GM18861 (cell line): Measurements from ENCODE around the gene ARID5A.
"Not testable (repeated sequence)": the region's sequence is repeated elsewhere in the genome, so short reads cannot be mapped to it uniquely, and the experiment has no call there.

Experiments used
- ATAC-seq: cut with Tn5 transposase; IDR thresholded peaks from one replicate; pipeline ENCODE4 v1.9.1; 2021; ENCODE audit not compliant: unreplicated experiment

ARID5A gene

DNA sequence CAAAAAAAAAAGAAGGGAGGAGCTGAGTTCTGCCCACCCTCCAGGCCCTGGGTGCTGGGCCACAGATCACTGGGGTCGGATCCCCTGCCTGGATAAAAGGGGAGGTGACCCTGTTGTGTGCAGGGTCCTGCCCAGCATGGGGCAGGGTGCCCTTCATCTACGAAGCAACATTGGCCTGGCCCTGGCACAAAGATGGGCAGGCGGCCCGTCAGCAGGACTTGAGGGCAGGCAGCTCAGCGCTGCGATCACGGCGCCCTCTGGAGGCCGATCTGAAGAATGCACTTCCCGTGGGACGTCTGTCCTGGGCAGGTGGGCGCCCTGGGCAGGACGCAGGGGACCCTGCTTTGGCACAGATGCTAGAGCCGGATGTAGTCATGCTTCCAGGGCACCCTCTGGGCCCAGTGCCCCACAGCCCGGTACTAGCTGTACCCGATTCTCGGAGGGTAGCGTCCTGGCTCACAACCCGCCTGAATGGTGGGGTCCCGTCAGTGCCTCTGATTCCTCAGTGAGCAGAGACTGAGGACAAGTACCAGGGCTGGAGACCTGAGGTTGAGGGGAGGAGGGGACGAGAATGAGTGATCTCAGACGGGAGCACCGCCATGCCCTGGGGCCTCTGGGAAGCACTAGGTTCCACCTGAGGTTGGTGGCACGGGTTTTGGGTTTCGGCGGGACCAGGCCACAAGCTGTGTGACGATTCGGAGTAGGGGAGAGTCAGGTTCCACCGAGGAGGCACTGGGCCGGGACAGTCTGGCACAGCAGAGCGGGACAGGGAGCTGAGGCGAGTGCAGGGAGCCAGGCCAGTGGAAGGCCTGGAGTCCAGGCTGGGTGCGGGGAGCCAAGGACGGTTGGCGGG is 18.0 kb downstream of the ARID5A start:
- ATAC-seq = peak; percentile 43

DNA sequence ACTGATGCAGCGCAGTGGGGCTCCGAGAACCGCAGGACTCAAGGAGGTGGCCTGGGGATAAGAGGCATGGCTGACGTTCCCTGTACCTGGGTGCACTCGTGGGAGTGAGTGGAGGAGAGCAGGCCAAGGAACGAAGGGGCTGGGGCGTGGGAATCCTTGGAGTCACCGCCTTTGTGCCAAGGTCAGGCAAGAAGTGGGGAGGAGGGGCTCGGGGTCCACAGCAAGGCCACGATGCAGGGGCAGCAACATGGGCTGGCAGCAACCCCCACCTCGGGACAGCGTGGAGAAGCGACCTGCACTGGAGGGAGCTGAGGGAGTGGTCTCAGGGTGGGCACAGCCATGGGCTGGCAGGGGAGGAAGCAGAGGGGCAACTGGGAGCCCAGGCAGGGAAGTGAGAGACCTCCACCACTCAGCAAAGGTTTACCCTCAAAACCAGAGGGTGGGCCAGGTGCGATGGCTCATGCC is 18.6 kb downstream of the ARID5A start:
- ATAC-seq = no peak

DNA sequence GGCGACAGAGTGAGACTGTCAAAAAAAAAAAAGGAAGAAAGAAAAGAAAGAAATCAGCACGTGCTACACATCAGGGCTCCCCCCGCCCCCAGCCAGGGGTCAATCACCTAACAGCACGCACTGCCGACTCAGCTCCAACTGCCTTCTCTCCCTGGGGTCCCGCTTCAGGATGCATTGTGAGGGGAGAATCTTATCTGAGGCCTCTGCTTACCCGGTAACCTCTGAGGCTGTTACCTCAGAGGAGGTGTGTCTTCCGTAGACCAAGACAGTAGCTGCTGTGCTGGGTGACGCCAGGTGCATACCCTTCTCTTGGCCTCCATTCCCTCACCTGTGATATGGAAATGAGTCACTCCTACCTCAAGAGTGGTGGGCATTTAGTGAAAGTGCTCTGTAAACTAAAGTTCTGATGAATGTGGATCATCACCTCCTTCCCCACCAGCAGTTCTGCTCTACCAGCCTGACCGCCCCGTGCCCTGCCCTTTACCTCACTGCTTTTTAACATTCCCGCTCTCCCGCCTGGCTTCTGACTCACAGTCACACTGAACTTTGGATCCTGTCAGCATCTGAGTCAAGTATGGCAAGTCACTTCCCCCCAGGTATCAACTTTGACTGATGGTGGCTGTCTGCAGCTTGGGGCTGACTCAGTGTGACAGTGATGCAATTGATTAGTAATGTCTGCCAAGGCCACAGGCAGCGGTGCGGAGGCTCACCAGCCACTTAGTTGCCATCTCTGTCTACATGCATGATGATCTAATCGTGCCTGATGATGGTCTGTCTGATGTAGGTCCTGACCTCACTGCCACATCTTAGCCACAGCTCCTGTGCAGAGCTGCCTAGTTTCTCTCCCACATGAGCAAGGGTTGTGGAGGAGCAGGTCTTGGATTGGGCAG is 20.1 kb downstream of the ARID5A start:
- no peak for ATAC-seq

DNA sequence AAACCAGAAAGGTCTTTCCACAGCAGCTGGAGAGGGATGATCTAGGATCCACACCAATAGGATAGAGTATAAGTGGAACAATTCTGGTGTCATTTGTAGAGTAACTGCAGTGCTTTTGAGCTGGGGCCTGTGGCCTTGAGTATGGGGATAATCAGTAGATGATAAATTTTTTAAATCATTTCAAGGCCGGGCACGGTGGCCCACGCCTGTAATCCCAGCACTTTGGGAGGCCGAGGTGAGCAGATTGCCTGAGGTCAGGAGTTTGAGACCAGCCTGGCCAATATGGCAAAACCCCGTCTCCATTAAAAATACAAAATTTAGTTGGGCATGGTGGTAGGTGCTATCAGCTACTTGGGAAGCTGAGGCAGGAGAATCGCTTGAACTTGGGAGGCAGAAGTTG is 20.9 kb downstream of the ARID5A start:
- not testable (repeated sequence) for ATAC-seq

DNA sequence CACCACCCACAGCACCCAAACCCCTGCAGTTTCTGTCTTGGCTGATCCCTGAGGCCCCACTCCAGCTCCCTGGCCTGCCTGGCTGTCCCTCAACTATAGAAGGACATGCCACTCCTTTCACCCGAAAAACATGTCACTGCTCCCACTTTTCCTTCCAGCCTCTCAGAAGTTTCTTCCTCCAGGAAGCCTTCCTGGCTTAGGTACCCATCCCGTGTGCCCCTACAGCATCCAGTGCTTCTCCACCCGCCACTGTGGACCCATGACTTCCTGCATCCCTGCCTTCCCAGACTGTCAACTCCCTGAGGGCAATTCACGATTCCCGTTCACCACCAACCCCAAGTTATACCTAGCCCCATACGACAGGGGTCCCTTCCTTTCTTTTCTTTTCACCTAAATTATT is 21.5 kb downstream of the ARID5A start:
- ATAC-seq = no peak

DNA sequence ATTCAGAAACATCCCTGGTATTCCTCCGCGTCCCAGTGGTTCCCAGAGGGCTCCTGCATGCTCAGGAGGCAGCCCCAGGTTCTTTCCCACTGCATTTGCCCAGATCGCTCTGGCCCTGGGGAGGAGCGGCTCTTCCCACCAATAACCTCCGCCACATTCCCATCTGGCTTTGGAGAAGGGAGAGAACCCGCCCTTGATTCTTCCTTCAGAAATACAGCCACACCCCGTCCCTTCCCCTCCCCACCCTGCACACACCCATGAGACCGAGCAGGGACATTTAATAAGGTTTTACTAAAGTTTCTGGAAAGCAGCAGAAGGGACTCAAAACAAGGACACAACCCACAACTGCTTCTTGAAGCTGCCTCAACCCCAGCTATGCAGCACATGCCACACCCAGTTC is 21.9 kb downstream of the ARID5A start:
- no peak for ATAC-seq

DNA sequence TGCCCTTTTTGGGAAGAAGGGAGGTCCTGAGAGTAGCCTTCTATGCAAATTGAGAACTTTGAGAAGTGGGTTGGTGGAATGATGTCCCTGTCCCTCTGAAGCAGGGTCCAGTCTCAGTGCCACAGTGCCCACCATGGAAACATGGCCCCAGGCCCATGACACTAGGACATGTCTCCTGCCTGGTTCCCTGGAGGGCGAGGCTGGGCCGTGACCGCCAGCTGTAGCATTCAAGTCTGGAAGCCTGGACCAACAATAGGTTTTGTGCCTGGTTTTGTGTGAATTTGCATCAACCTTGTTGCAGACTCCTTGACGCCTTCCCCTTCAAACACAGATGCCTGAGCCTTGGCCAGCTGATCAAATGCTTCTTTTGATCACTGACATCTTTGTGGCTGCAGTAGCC is 27.5 kb downstream of the ARID5A start:
- no peak for ATAC-seq

DNA sequence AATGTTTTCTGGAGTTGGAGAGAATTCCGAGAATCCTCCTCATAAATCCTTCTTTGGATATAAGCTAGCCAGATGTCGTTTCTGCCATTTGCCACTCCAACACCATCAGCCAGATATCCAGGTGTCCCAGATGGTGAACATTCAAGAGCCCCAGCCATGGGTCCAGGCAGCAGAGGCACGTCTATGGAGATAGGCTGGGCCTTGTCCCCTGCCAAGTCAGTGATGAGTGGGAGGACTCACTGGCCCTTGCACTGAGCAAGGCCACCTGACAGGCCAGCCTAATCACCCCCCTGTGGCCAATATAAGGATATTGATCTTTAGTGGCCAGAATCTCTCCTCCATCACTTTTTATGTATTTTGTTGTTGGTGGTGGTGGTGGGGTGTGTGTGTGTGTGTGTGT is 28.0 kb downstream of the ARID5A start:
- no peak for ATAC-seq

DNA sequence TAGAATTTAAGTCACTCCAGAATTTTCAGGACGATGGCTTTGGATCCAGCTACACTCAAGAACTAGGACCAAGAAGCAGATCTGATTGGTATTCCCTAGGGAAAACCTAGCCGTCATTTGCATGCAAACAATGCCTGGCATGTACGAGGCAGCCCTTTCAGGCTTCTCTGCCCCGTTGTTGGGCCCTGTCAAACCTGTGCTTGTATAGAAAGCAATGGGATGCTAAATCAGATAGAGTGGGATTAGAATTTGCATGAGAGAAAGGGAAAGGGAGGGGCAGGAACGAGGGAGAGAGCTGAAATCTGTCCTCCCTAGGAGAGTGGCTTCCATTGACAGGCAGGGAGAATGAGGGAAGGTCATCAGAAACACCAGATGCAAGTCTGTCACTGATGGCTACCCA is 28.6 kb downstream of the ARID5A start:
- ATAC-seq = no peak

DNA sequence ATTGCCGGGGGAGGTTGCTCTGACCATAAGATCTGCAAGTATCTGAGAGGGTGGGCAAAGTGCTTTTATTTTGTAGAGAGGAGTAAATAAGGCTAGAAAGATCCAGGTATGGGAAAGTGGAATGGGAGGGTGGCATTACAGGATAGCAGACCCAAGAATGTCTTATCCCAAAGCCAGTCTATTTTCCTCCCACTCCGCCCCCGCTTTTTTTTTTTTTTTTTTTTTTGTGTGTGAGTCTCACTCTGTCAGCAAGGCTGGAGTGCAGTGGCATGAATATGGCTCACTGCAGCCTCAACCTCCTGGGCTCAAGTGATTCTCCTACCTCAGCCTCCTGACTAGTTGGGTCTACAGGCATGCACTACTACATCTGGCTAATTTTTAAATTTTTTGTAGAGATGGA is 31.5 kb downstream of the ARID5A start:
- ATAC-seq = no peak

DNA sequence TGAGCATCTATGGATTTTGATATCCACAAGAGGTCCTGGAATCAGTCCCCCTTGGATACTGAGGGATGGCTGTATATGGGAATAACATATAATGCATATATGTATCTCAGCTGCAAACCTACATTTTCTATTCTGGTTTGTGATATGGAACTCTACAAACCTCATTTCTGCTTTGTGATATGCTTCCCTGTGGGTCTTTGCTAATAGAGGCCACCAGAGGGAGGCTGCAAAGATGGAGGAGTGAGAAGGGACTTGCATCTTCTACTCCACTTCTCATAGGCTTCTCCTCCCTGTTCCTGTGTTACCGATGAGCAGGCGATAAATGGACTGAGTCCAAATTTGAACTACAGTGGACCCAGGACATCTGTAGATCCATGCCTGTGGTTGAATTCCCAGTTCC is 37.8 kb downstream of the ARID5A start:
- ATAC-seq = no peak

DNA sequence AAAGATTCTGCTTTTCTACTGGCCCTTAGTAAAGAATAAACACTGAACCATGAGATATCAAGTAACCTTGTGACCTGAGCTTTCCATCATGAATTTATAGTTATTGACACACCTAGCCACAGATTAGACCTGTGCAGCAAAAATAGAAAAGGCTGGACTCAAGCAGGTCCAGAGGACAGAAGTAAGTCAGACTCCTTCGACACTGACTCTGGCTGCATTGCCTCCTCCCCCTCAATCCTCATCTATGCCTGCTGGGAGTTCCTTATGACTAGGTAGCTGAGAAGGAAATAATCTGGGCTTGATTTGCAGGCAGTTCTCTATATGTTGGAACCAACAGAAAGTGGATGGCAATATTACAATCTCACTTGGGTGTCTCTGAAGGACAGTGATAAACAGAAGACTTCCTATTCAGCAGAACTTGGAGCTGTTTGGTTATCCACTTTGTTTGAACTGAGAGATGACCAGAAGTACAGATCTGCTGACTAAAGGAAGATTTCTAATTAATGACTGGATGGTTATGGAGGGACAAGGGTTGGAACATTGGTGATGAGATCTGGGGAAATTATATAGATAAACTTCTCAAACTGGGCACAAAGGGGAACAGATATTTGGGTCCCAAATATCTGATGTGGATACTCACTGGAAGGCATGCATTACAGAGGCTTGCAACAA is 39.4 kb downstream of the ARID5A start:
- ATAC-seq = no peak

DNA sequence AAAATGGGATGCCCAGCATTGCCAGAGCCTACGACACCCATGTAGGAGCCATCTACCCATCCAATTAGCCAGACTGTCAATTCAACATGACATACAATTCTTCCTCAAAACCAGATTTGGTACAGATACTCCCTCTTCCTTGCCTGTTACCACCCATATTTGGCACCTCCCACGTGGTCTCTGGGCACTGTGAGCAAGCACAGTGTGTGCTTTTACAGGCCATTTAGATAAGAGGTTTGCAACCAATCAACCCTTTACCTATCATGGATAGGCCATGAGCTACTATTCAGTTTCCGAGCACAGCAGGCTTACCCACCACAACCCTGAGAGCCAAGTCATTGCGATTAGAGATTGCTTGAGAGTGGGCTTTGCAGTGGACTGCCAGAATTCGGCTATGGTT is 40.9 kb downstream of the ARID5A start:
- no peak for ATAC-seq

DNA sequence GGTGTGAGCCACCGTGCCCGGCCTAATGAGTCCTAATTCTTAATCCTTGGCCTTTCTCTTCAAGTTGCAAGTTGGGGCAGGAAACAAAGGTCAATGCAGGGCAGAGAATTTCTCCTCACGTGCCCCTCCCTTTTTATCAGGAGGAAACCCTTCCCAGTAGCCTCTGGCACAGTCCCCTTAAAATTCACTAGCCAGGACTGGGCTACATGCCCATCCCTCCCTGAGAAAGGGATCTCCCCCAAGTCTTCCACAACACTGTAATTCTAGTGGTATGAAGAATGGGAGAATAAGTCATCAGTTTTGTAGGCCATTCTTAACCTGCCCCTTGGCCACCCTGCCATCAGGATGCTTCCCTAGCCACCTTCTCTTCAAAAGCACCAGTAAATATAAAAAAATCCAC is 42.2 kb downstream of the ARID5A start:
- ATAC-seq = no peak

DNA sequence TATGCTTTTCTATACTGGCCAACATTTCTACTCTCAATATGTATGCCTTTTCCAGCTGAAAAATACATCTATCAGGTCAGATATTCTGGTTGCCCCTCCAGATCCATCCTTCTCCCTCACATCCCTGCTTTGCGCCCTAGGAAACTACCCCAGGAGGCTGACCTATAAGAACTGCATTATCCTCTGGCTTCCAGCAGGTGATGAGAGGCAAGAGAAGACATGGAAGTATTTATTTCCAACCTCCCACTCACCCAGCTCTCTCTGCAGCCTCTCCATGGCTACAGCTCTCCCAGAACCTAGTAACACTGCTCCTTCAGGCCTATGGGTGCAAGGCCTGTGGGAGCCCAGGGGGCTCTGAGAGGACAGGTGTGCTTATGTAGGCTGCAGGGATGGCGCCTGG is 42.9 kb downstream of the ARID5A start:
- ATAC-seq = no peak

DNA sequence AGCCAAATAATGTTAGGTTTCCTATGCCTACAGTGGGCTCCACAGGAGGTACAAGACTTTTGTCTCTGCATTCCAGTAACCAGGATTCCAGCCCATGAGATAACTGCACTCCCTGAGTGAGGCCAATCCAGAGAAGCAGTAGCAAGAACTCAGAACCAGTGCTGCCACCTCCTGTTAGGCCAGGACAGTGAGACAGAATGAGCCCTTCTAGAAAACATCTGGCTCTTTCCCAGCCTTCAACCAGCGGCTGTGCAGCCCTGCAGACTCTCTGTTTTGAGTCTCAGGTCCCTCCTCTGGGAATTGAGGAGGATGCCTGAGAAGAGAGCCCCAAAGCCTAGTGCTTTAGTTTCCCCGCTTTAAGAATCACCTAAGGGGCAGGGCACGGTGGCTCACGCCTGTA is 44.2 kb downstream of the ARID5A start:
- no peak for ATAC-seq

DNA sequence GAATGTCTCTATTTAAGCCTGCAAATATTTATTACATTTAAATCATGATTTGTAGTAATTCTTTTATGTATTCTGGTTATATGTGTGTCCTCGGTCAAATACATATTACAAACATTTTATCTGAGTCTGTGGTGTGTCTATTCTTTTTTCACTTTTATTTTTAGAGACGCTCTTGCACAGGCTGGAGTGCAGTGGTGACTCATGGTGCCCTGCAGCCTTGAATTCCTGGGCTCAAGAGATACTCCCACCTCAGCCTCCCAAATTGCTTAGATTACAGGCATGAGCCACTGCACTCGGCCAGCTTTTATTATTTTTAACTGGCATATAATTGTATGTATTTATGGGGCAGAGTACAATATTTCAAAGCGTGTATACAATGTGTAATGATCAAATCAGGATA is 47.5 kb downstream of the ARID5A start:
- ATAC-seq = no peak

DNA sequence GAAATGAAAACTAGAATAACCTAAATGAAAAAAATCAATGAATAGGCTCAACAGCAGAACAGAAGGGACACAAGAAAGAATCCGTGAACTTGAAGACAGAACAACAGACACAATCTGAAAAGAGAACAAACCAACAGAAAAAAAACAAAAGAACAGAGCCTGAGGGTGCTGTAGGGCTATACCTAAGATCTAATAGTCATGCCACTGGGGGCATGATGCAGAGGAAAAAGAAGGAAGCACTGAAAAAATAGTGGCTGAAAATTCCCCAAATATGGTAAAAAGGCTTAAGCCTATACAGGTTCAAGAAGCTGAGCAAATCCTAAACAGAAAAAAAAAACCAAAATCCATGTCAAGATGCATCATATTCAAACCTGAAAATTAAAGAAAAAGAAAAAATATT is 51.3 kb downstream of the ARID5A start:
- no peak for ATAC-seq

DNA sequence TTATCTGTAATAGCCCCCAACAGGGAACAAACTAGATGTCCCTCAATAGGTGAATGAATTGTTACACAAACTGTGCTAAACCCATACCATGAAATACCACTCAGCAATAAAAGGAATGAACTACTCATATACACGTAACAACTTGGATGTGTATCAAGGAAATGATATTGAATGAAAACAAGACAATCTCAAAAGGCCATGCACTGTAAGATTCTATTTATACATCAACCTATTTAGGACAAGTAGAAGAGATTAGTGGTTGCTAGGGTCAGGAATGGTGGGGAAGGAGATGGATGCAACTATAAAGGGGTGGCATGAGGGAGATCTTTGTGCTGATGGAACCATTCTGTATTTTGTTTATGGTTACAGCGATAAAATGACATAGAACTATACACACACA is 54.5 kb downstream of the ARID5A start:
- ATAC-seq = no peak

DNA sequence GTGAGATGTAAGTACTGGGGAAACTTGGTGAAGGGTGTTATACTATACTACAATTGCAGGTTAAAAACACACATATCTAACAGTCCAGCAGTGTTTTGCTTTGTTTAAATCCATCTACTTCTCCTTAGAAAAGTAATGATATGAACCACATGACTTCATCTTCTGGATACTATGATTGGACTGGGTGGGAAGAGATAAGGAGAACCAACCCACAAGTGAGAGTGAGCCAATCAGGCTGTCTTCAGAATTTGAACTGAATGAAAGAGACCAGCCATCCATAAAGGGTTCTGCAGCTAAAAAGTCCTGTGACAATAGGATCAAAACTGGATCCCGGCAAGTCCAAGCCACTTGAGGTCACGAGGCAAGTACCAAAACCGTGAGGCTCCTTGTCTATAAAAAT is 54.9 kb downstream of the ARID5A start:
- ATAC-seq = no peak

DNA sequence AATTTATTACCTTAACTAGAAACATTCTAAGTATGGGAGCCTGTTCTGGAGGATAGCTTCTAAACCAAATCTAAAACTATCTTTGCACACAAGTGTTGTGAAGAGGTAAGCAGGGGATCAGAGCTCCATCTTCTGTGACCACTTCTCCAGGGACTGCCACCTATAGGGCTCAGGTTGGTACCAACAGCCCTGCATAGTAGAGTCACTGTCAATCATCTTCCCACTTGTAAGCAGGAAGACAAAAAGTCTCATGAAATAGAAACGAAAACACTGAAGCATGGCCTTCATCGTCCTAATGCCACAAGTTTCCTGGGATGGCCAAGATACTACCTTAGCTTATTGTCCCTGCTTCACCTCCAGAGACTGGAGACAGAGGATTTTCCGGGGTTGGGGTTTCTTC is 57.7 kb downstream of the ARID5A start:
- ATAC-seq = no peak
